Neural cell (in vitro differentiated cells): ENCODE results near the gene ITGA1. TPM values are rescaled to one million over a fixed set of nuclear protein-coding genes. Genes with fewer than 3 reads are reported as not detected.

ENCODE experiments used
- H2AFZ ChIP-seq: fragments of 200-600, 300-800 bp; sonication (generic), shearing (Covaris generic); 2 replicates; pipeline ENCODE4 v1.6.0; 2014; ENCODE audit warnings: low read depth, mild to moderate bottlenecking, antibody characterized with exemption, low read length, moderate library complexity
- H3F3A ChIP-seq: fragments of 200-600 bp; shearing (Covaris generic); 2 replicates; pipeline ENCODE4 v1.6.1; 2016; ENCODE audit warnings: mild to moderate bottlenecking, moderate library complexity, mixed read lengths, antibody characterized with exemption, low read length; ENCODE audit not compliant: insufficient read depth, poor library complexity, severe bottlenecking
- H3K27ac ChIP-seq: fragments of 200-600, 300-800 bp; sonication (generic), shearing (Covaris generic); 2 replicates; pipeline ENCODE4 v1.5.1; 2014; ENCODE audit warnings: mild to moderate bottlenecking, low read length, moderate library complexity
- H3K27me3 ChIP-seq: fragments of 300-800, 200-600 bp; sonication (generic), shearing (Covaris generic); 2 replicates; pipeline ENCODE4 v1.6.0; 2014; ENCODE audit warnings: mild to moderate bottlenecking, low read depth, low read length, moderate library complexity; ENCODE audit not compliant: insufficient read depth
- H3K36me3 ChIP-seq: fragments of 300-800, 200-600 bp; sonication (generic), shearing (Covaris generic); 2 replicates; pipeline ENCODE4 v1.5.1; 2014; ENCODE audit warnings: mild to moderate bottlenecking, antibody characterized with exemption, low read length, moderate library complexity; ENCODE audit not compliant: insufficient read depth
- H3K4me2 ChIP-seq: fragments of 300-800, 200-600 bp; sonication (generic), shearing (Covaris generic); 2 replicates; pipeline ENCODE4 v1.6.0; 2014; ENCODE audit warnings: mild to moderate bottlenecking, low read length
- H3K4me3 ChIP-seq: fragments of 300-800, 200-600 bp; sonication (generic), shearing (Covaris generic); 2 replicates; pipeline ENCODE4 v1.5.1; 2014; ENCODE audit warnings: mild to moderate bottlenecking, low read length, moderate library complexity
- H3K79me2 ChIP-seq: fragments of 200-600 bp; shearing (Covaris generic); replicated peaks from 2 replicates; pipeline ENCODE4 v1.6.0; 2014; ENCODE audit warnings: mild to moderate bottlenecking, low read length, moderate library complexity; ENCODE audit not compliant: insufficient read depth
- H3K9ac ChIP-seq: fragments of 300-800, 200-600 bp; sonication (generic), shearing (Covaris generic); 2 replicates; pipeline ENCODE4 v1.6.1; 2016; ENCODE audit warnings: mild to moderate bottlenecking, low read length, mixed read lengths
- H3K9me2 ChIP-seq: fragments of 200-600 bp; shearing (Covaris generic); 2 replicates; pipeline ENCODE4 v1.6.1; 2016; ENCODE audit warnings: mild to moderate bottlenecking, low read length, mixed read lengths; ENCODE audit not compliant: insufficient read depth
- H3K9me3 ChIP-seq: fragments of 200-600, 300-800 bp; sonication (generic), shearing (Covaris generic); 2 replicates; pipeline ENCODE4 v1.6.1; 2016; ENCODE audit warnings: mild to moderate bottlenecking, mixed run types, low read length, moderate library complexity, mixed read lengths
- H4K20me1 ChIP-seq: fragments of 200-600 bp; shearing (Covaris generic); 2 replicates; pipeline ENCODE4 v1.6.1; 2016; ENCODE audit warnings: mild to moderate bottlenecking, mixed run types; ENCODE audit not compliant: insufficient read depth
- EP300 ChIP-seq: fragments of 450-650 bp; conservative IDR thresholded peaks from 2 replicates; pipeline ENCODE4 v1.6.1; 2014; ENCODE audit warnings: antibody characterized with exemption, mild to moderate bottlenecking, moderate library complexity; ENCODE audit not compliant: poor library complexity, severe bottlenecking
- EZH2 ChIP-seq: fragments of 200-600, 300-800 bp; shearing (Covaris generic), sonication (generic); IDR thresholded peaks from 2 replicates; pipeline ENCODE4 v1.6.1; 2014; ENCODE audit warnings: antibody characterized with exemption, low read length, borderline replicate concordance, mild to moderate bottlenecking; ENCODE audit not compliant: insufficient read depth, poor library complexity, severe bottlenecking
- MXI1 ChIP-seq: fragments of 450-650 bp; conservative IDR thresholded peaks from 2 replicates; pipeline ENCODE4 v1.6.1; 2014; ENCODE audit warnings: antibody characterized with exemption, mild to moderate bottlenecking; ENCODE audit not compliant: poor library complexity, severe bottlenecking
- POLR2AphosphoS5 ChIP-seq: IDR thresholded peaks from 2 replicates; pipeline ENCODE4 v1.6.1; 2012
- RAD21 ChIP-seq: fragments of 450-650 bp; conservative IDR thresholded peaks from 2 replicates; pipeline ENCODE4 v1.6.1; 2014; ENCODE audit warnings: antibody characterized with exemption, mild to moderate bottlenecking, moderate library complexity
- REST ChIP-seq: IDR thresholded peaks from 2 replicates; pipeline ENCODE4 v1.6.1; 2012; ENCODE audit warnings: borderline replicate concordance
- SMC3 ChIP-seq: fragments of 450-650 bp; conservative IDR thresholded peaks from 2 replicates; pipeline ENCODE4 v1.6.1; 2014; ENCODE audit warnings: antibody characterized with exemption, mild to moderate bottlenecking, moderate library complexity; ENCODE audit not compliant: poor library complexity
- TAF1 ChIP-seq: IDR thresholded peaks from 2 replicates; pipeline ENCODE4 v1.6.1; 2012; ENCODE audit warnings: low read depth
- polyA plus RNA-seq: library from polyadenylated mRNA; depleted of rRNA; stranded (reverse); fragments of >200 nt; gene quantifications from 2 replicates; pipeline ENCODE4 v1.2.3, GENCODE V29; 2014
- TF ChIP-seq, protein P1 (sequence below): fragments of 450-650 bp; IDR thresholded peaks from 2 replicates; pipeline ENCODE4 v1.5.1; 2014; ENCODE audit warnings: antibody characterized with exemption, mild to moderate bottlenecking, moderate library complexity; ENCODE audit not compliant: poor library complexity, severe bottlenecking

ITGA1 gene
- polyA plus RNA-seq, 1 donor from 2014 or later = 0.15 TPM

DNA sequence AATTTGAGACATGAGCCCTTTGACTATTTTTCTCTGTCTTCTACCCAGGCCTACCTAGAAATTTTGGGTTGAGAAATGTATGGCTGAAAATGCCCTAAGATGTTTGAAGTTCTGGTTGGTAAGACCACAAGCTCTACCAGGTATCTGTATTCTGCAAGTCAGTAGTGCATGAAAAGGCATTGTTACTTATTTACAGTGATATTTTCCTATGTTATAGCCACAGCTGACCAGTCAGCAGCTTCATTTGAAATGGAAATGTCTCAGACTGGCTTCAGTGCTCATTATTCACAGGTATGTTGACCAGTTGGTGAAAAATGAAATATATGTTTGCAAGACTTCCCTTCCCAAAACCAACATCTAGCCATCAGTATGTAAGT is 109.5 kb downstream of the ITGA1 start:
- Histone ChIP-seq H3K9me3 (no peaks in the 10 kb centered on the region), H3K36me3 (no peaks in the 10 kb centered on the region), H3K9ac (no peak overlapping the region), H3K4me3 (no peak overlapping the region), H3K79me2 (no peaks in the 10 kb centered on the region), H4K20me1 (no peaks in the 10 kb centered on the region), H3K27me3 (no peaks in the 10 kb centered on the region), H3K27ac (no peak overlapping the region), H2AFZ (no peak overlapping the region), H3K9me2 (no peaks in the 10 kb centered on the region), H3K4me2 (no peak overlapping the region), H3F3A (no peaks in the 10 kb centered on the region)
- no peak for TF ChIP-seq REST
- TF ChIP-seq POLR2AphosphoS5 = no peak

DNA sequence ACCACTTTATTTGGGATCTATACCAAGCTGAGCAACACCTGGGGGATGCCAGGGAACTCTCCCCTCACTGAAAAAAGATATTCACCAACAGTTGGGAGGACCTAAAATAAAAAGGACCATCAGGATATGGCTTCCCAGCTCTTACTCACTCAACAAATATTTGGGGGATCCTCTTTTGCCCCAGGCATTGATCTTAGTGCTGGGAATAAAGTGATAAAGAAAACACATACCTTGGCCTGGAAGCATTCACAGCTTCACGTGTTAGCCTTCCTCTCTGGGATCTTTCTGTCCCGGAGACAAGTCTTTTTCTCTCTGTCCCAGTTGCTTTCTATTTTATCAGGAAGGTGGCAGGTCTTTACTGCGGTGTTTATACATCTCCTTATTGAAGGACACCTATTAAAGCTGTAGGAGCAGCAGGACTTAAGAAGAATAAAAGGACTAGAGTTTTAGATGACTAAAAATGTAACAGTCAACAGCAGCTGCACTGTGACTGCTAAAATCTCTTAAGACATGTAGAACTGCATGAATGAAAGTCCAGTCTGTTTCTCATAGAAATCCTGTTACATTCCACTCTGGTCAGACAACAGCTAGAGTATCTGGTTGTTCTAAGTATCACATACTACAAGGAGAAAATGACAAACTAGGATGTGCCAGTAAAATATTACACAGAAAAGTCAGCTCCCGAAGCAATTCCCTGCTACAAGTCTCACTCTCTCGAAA is 111.4 kb downstream of the ITGA1 start:
- Histone ChIP-seq H2AFZ (no peak overlapping the region), H3K79me2 (no peaks in the 10 kb centered on the region), H3K9ac (no peak overlapping the region), H3K4me3 (no peak overlapping the region), H3K4me2 (no peak overlapping the region), H3K27me3 (no peaks in the 10 kb centered on the region), H3F3A (no peaks in the 10 kb centered on the region), H4K20me1 (no peaks in the 10 kb centered on the region), H3K27ac (no peak overlapping the region), H3K9me3 (no peaks in the 10 kb centered on the region), H3K9me2 (no peaks in the 10 kb centered on the region), H3K36me3 (no peaks in the 10 kb centered on the region)
- TF ChIP-seq EZH2 = no peak
- TF ChIP-seq RAD21 = no peak
- TF ChIP-seq MXI1 = no peak
- TF ChIP-seq TAF1 = no peak
- no peak for TF ChIP-seq EP300
- no peak for TF ChIP-seq POLR2AphosphoS5
- TF ChIP-seq, protein P1, sequence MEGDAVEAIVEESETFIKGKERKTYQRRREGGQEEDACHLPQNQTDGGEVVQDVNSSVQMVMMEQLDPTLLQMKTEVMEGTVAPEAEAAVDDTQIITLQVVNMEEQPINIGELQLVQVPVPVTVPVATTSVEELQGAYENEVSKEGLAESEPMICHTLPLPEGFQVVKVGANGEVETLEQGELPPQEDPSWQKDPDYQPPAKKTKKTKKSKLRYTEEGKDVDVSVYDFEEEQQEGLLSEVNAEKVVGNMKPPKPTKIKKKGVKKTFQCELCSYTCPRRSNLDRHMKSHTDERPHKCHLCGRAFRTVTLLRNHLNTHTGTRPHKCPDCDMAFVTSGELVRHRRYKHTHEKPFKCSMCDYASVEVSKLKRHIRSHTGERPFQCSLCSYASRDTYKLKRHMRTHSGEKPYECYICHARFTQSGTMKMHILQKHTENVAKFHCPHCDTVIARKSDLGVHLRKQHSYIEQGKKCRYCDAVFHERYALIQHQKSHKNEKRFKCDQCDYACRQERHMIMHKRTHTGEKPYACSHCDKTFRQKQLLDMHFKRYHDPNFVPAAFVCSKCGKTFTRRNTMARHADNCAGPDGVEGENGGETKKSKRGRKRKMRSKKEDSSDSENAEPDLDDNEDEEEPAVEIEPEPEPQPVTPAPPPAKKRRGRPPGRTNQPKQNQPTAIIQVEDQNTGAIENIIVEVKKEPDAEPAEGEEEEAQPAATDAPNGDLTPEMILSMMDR = no peak
- TF ChIP-seq SMC3 = no peak
- no peak for TF ChIP-seq REST
